Stimulated activated CD8-positive, alpha-beta memory T cell treated with anti-CD3 and anti-CD28 coated beads, Interleukin-15, amount 100 ng/mL, for 1 hour (primary cell): Measurements from ENCODE around the gene PGGHG.
"Not testable (repeated sequence)": the region's sequence is repeated elsewhere in the genome, so short reads cannot be mapped to it uniquely, and the experiment has no call there.

Source experiments
- DNase-seq: peaks from one replicate; pipeline ENCODE4 v3.0.0-alpha.2; 2020; ENCODE audit warnings: low read depth

The PGGHG gene

GRCh38 chr11:313787-314553 is 25.0 kb downstream of the PGGHG start, which contains the start of gene IFITM1:
TSS of gene IFITM1 (plus strand) at chr11:314040. CDS start at chr11:314171, 131 bp downstream.
- DNase-seq, result no peak

- DNase-seq, result not testable (repeated sequence)
These were observed 25.6 kb downstream of the PGGHG start for GRCh38 chr11:314554-314875.

GRCh38 chr11:315051-315481 is 26.1 kb downstream of the PGGHG start:
- DNase-seq, result no peak

- no peak for DNase-seq
These were observed 26.6 kb downstream of the PGGHG start for GRCh38 chr11:315516-315994.

GRCh38 chr11:316031-316701 is 27.2 kb downstream of the PGGHG start:
- DNase-seq, result no peak

- DNase-seq, result no peak
These were observed 28.0 kb downstream of the PGGHG start for GRCh38 chr11:316891-317301.

GRCh38 chr11:317668-318404 is 28.9 kb downstream of the PGGHG start:
- DNase-seq, result not testable (repeated sequence)

GRCh38 chr11:318405-319120 is 29.6 kb downstream of the PGGHG start:
- DNase-seq, result not testable (repeated sequence)

GRCh38 chr11:319121-319887 is 30.4 kb downstream of the PGGHG start:
- DNase-seq, result not testable (repeated sequence)

- not testable (repeated sequence) for DNase-seq
These were observed 31.0 kb downstream of the PGGHG start for GRCh38 chr11:319888-320273.

- DNase-seq, result no peak
These were observed 35.2 kb downstream of the PGGHG start for GRCh38 chr11:324156-324555.

- not testable (repeated sequence) for DNase-seq
These were observed 35.9 kb downstream of the PGGHG start for GRCh38 chr11:324593-325517.

GRCh38 chr11:325796-326591 is 37.1 kb downstream of the PGGHG start:
- DNase-seq, result no peak

- DNase-seq, result no peak
These were observed 37.6 kb downstream of the PGGHG start for GRCh38 chr11:326592-326841.

GRCh38 chr11:326842-327580 is 38.1 kb downstream of the PGGHG start:
- DNase-seq, result no peak

- no peak for DNase-seq
These were observed 38.6 kb downstream of the PGGHG start for GRCh38 chr11:327581-327923.

GRCh38 chr11:328012-328411 is 39.1 kb downstream of the PGGHG start:
- DNase-seq, result no peak

- not testable (repeated sequence) for DNase-seq
These were observed 39.7 kb downstream of the PGGHG start for GRCh38 chr11:328516-329100.

- DNase-seq, result no peak
These were observed 40.9 kb downstream of the PGGHG start for GRCh38 chr11:329886-330253.
